Mucosa of stomach (tissue), 1 donor: ENCODE data around the gene CD164L2.
A peak's percentile ranks its signal among the peaks of the same experiment; 100 is the strongest.

Experiments
- H3K27me3 ChIP-seq: one replicate; pipeline ENCODE4 v1.7.0; 2013; ENCODE audit warnings: mild to moderate bottlenecking, low read length; ENCODE audit not compliant: control insufficient read depth, insufficient read depth
- H3K36me3 ChIP-seq: one replicate; pipeline ENCODE4 v1.7.0; 2013; ENCODE audit warnings: low read length; ENCODE audit not compliant: control insufficient read depth, insufficient read depth
- H3K4me1 ChIP-seq: one replicate; pipeline ENCODE4 v1.7.0; 2013; ENCODE audit warnings: mild to moderate bottlenecking, low read length; ENCODE audit not compliant: control insufficient read depth, insufficient read depth
- H3K4me3 ChIP-seq: one replicate; pipeline ENCODE4 v1.7.0; 2013; ENCODE audit warnings: low read length
- H3K9ac ChIP-seq: one replicate; pipeline ENCODE4 v1.7.0; 2013; ENCODE audit warnings: mild to moderate bottlenecking, low read length, moderate library complexity
- H3K9me3 ChIP-seq: one replicate; pipeline ENCODE4 v1.7.0; 2013; ENCODE audit warnings: mild to moderate bottlenecking, low read length, moderate library complexity; ENCODE audit not compliant: control insufficient read depth
- donor health status: Pancreatic carcinoma.

CD164L2 gene

GRCh38 chr1:27403065-27403726 lies 20.1 kb upstream of the CD164L2 start:
- Histone ChIP-seq H3K4me3 (no peak overlapping the region), H3K36me3 (no peaks in the 10 kb centered on the region), H3K9me3 (no peaks in the 10 kb centered on the region), H3K9ac (peak overlapping the region; percentile 13), H3K27me3 (no peaks in the 10 kb centered on the region), H3K4me1 (peaks cover 58% of the 10 kb centered on the region)

- no peaks in the 10 kb centered on the region for H3K36me3 ChIP-seq
- H3K4me1 ChIP-seq: peaks cover 58% of the 10 kb centered on the region
- no peak overlapping the region for H3K4me3 ChIP-seq
- H3K9me3 ChIP-seq: no peaks in the 10 kb centered on the region
- no peaks in the 10 kb centered on the region for H3K27me3 ChIP-seq
- H3K9ac ChIP-seq: no peak overlapping the region
Measured at GRCh38 chr1:27402349-27402754, 19.2 kb upstream of the CD164L2 start.

GRCh38 chr1:27400963-27401341 lies 17.8 kb upstream of the CD164L2 start:
- Histone ChIP-seq H3K4me1 (peaks cover 58% of the 10 kb centered on the region), H3K9ac (no peak overlapping the region), H3K9me3 (no peaks in the 10 kb centered on the region)

GRCh38 chr1:27400082-27400962 lies 17.2 kb upstream of the CD164L2 start:
- H3K36me3 ChIP-seq: no peaks in the 10 kb centered on the region
- no peak overlapping the region for H3K4me3 ChIP-seq
- no peaks in the 10 kb centered on the region for H3K9me3 ChIP-seq
- no peak overlapping the region for H3K9ac ChIP-seq
- no peaks in the 10 kb centered on the region for H3K27me3 ChIP-seq
- H3K4me1 ChIP-seq: peaks cover 58% of the 10 kb centered on the region

More at GRCh38 chr1:27400963-27401341, 17.8 kb upstream of the CD164L2 start:
- Histone ChIP-seq H3K36me3 (no peaks in the 10 kb centered on the region), H3K27me3 (no peaks in the 10 kb centered on the region), H3K4me3 (no peak overlapping the region)

GRCh38 chr1:27399251-27400025 lies 16.3 kb upstream of the CD164L2 start:
- no peak overlapping the region for H3K9ac ChIP-seq
- no peaks in the 10 kb centered on the region for H3K27me3 ChIP-seq
- H3K4me3 ChIP-seq: no peak overlapping the region
- no peaks in the 10 kb centered on the region for H3K9me3 ChIP-seq
- peaks cover 58% of the 10 kb centered on the region for H3K4me1 ChIP-seq
- no peaks in the 10 kb centered on the region for H3K36me3 ChIP-seq

- Histone ChIP-seq H3K4me1 (peaks cover 53% of the 10 kb centered on the region), H3K27me3 (no peaks in the 10 kb centered on the region), H3K36me3 (no peaks in the 10 kb centered on the region), H3K9me3 (no peaks in the 10 kb centered on the region), H3K9ac (no peak overlapping the region), H3K4me3 (no peak overlapping the region)
Measured at GRCh38 chr1:27398405-27399149, 15.4 kb upstream of the CD164L2 start.

- H3K9me3 ChIP-seq: no peaks in the 10 kb centered on the region
- H3K36me3 ChIP-seq: no peaks in the 10 kb centered on the region
- no peaks in the 10 kb centered on the region for H3K27me3 ChIP-seq
- H3K4me3 ChIP-seq: no peak overlapping the region
- H3K4me1 ChIP-seq: peaks cover 47% of the 10 kb centered on the region
- no peak overlapping the region for H3K9ac ChIP-seq
Measured at GRCh38 chr1:27397749-27398148, 14.6 kb upstream of the CD164L2 start.

GRCh38 chr1:27397110-27397509 lies 14.0 kb upstream of the CD164L2 start:
- Histone ChIP-seq H3K27me3 (no peaks in the 10 kb centered on the region), H3K4me1 (peaks cover 47% of the 10 kb centered on the region), H3K9me3 (no peaks in the 10 kb centered on the region), H3K9ac (no peak overlapping the region), H3K36me3 (no peaks in the 10 kb centered on the region), H3K4me3 (no peak overlapping the region)

GRCh38 chr1:27395441-27396195 lies 12.5 kb upstream of the CD164L2 start:
- H3K27me3 ChIP-seq: no peaks in the 10 kb centered on the region
- H3K9ac ChIP-seq: no peak overlapping the region
- H3K36me3 ChIP-seq: no peaks in the 10 kb centered on the region
- no peaks in the 10 kb centered on the region for H3K9me3 ChIP-seq
- H3K4me3 ChIP-seq: no peak overlapping the region
- peaks cover 43% of the 10 kb centered on the region for H3K4me1 ChIP-seq

GRCh38 chr1:27394925-27395324 lies 11.8 kb upstream of the CD164L2 start:
- H3K27me3 ChIP-seq: no peaks in the 10 kb centered on the region
- peaks cover 36% of the 10 kb centered on the region for H3K4me1 ChIP-seq
- H3K9me3 ChIP-seq: no peaks in the 10 kb centered on the region
- no peaks in the 10 kb centered on the region for H3K36me3 ChIP-seq
- H3K9ac ChIP-seq: no peak overlapping the region
- H3K4me3 ChIP-seq: no peak overlapping the region

GRCh38 chr1:27394282-27394658 lies 11.1 kb upstream of the CD164L2 start:
- peaks cover 30% of the 10 kb centered on the region for H3K4me1 ChIP-seq
- no peaks in the 10 kb centered on the region for H3K27me3 ChIP-seq
- H3K9me3 ChIP-seq: no peaks in the 10 kb centered on the region
- H3K9ac ChIP-seq: no peak overlapping the region
- no peaks in the 10 kb centered on the region for H3K36me3 ChIP-seq
- H3K4me3 ChIP-seq: no peak overlapping the region
